GM23248 (cell line): ENCODE measurements around the gene MID1.

Experiments
- EZH2 ChIP-seq: fragments of 200-600 bp; sonication (generic); IDR thresholded peaks from 2 replicates; pipeline ENCODE4 v1.6.1; 2018; ENCODE audit warnings: antibody characterized with exemption, mild to moderate bottlenecking; ENCODE audit not compliant: insufficient read depth, poor library complexity, severe bottlenecking
- EZH2phosphoT487 ChIP-seq: fragments of 200-600 bp; sonication (generic); IDR thresholded peaks from 2 replicates; pipeline ENCODE4 v1.6.1; 2018; ENCODE audit warnings: antibody characterized with exemption, moderate library complexity, mild to moderate bottlenecking, low read depth; ENCODE audit not compliant: insufficient read depth

GRCh38 chrX:10444204-10444603, 176.2 kb downstream of the MID1 start:
- TF ChIP-seq EZH2phosphoT487: no peak
- TF ChIP-seq EZH2: no peak
